ENCODE measurements around the gene TMED9. TPM values are rescaled to one million over a fixed set of nuclear protein-coding genes. Genes with fewer than 3 reads are reported as not detected.
"Not testable (repeated sequence)": the region's sequence is repeated elsewhere in the genome, so short reads cannot be mapped to it uniquely, and the experiment has no call there.

Gene TMED9
- total RNA-seq, 1 donor from 2014 or later = 174 TPM

- H3K4me1 Mint-ChIP-seq (ENCODE audit: low read depth) = no peaks in the 10 kb centered on the region
- H3K27ac Mint-ChIP-seq = no peak overlapping the region
- no peak for DNase-seq (ENCODE audit: low spot score)
- H3K9me3 Mint-ChIP-seq = no peaks in the 10 kb centered on the region
- no peaks in the 10 kb centered on the region for H3K27me3 Mint-ChIP-seq (ENCODE audit: insufficient read depth)
- intact Hi-C loops (cut with micrococcal nuclease) = no loop called here
- H3K4me3 Mint-ChIP-seq = no peak overlapping the region
- peaks cover 7% of the 10 kb centered on the region for H3K36me3 Mint-ChIP-seq (ENCODE audit: low read depth)
Measured at GRCh38 chr5:177610131-177610769, 18.2 kb downstream of the TMED9 start.

- intact Hi-C loops (cut with micrococcal nuclease) = no loop called here
- no peak for DNase-seq (ENCODE audit: low spot score)
- Mint-ChIP-seq H3K27me3 (ENCODE audit: insufficient read depth) (no peaks in the 10 kb centered on the region), H3K36me3 (ENCODE audit: low read depth) (peaks cover 7% of the 10 kb centered on the region), H3K4me3 (no peak overlapping the region), H3K4me1 (ENCODE audit: low read depth) (no peaks in the 10 kb centered on the region), H3K9me3 (no peaks in the 10 kb centered on the region), H3K27ac (no peak overlapping the region)
Measured at GRCh38 chr5:177610770-177611445, 18.9 kb downstream of the TMED9 start.

- no peak for DNase-seq (ENCODE audit: low spot score)
- H3K4me3 Mint-ChIP-seq = no peak overlapping the region
- H3K36me3 Mint-ChIP-seq (ENCODE audit: low read depth) = peaks cover 9% of the 10 kb centered on the region
- no peaks in the 10 kb centered on the region for H3K9me3 Mint-ChIP-seq
- H3K27ac Mint-ChIP-seq = no peak overlapping the region
- no peaks in the 10 kb centered on the region for H3K27me3 Mint-ChIP-seq (ENCODE audit: insufficient read depth)
- intact Hi-C loops (cut with micrococcal nuclease) = no loop called here
- H3K4me1 Mint-ChIP-seq (ENCODE audit: low read depth) = no peaks in the 10 kb centered on the region
Measured at GRCh38 chr5:177611446-177612214, 19.6 kb downstream of the TMED9 start.

GRCh38 chr5:177612215-177612673, 20.2 kb downstream of the TMED9 start:
- no peak overlapping the region for H3K27ac Mint-ChIP-seq
- H3K27me3 Mint-ChIP-seq (ENCODE audit: insufficient read depth) = no peaks in the 10 kb centered on the region
- no peaks in the 10 kb centered on the region for H3K9me3 Mint-ChIP-seq
- peaks cover 9% of the 10 kb centered on the region for H3K36me3 Mint-ChIP-seq (ENCODE audit: low read depth)
- no peak for DNase-seq (ENCODE audit: low spot score)
- no peak overlapping the region for H3K4me3 Mint-ChIP-seq
- intact Hi-C loops (cut with micrococcal nuclease) = no loop called here
- no peaks in the 10 kb centered on the region for H3K4me1 Mint-ChIP-seq (ENCODE audit: low read depth)

- peaks cover 42% of the 10 kb centered on the region for H3K36me3 Mint-ChIP-seq (ENCODE audit: low read depth)
- intact Hi-C loops (cut with micrococcal nuclease) = no loop called here
Measured at GRCh38 chr5:177620560-177620959, 28.6 kb downstream of the TMED9 start.

GRCh38 chr5:177624172-177624571, 32.2 kb downstream of the TMED9 start:
- peaks cover 29% of the 10 kb centered on the region for H3K36me3 Mint-ChIP-seq (ENCODE audit: low read depth)
- H3K27me3 Mint-ChIP-seq (ENCODE audit: insufficient read depth); H3K4me1 Mint-ChIP-seq (ENCODE audit: low read depth); H3K9me3 Mint-ChIP-seq; intact Hi-C loops (cut with micrococcal nuclease); DNase-seq (ENCODE audit: low spot score); H3K4me3 Mint-ChIP-seq; H3K27ac Mint-ChIP-seq: not testable (repeated sequence)

More at GRCh38 chr5:177620560-177620959, 28.6 kb downstream of the TMED9 start:
- Mint-ChIP-seq H3K27me3 (ENCODE audit: insufficient read depth) (no peaks in the 10 kb centered on the region), H3K9me3 (no peaks in the 10 kb centered on the region), H3K4me1 (ENCODE audit: low read depth) (no peaks in the 10 kb centered on the region), H3K4me3 (no peak overlapping the region), H3K27ac (no peak overlapping the region)
- no peak for DNase-seq (ENCODE audit: low spot score)

GRCh38 chr5:177630186-177630585, 38.2 kb downstream of the TMED9 start:
- intact Hi-C loops (cut with micrococcal nuclease); H3K9me3 Mint-ChIP-seq; H3K4me3 Mint-ChIP-seq; H3K27ac Mint-ChIP-seq; H3K27me3 Mint-ChIP-seq (ENCODE audit: insufficient read depth); H3K4me1 Mint-ChIP-seq (ENCODE audit: low read depth); DNase-seq (ENCODE audit: low spot score): not testable (repeated sequence)
- peaks cover 12% of the 10 kb centered on the region for H3K36me3 Mint-ChIP-seq (ENCODE audit: low read depth)

- H3K4me1 Mint-ChIP-seq (ENCODE audit: low read depth); H3K36me3 Mint-ChIP-seq (ENCODE audit: low read depth); H3K4me3 Mint-ChIP-seq; H3K27me3 Mint-ChIP-seq (ENCODE audit: insufficient read depth); DNase-seq (ENCODE audit: low spot score); intact Hi-C loops (cut with micrococcal nuclease); H3K27ac Mint-ChIP-seq: not testable (repeated sequence)
- peaks cover 19% of the 10 kb centered on the region for H3K9me3 Mint-ChIP-seq
Measured at GRCh38 chr5:177634912-177635311, 42.9 kb downstream of the TMED9 start.

GRCh38 chr5:177645462-177645861, 53.5 kb downstream of the TMED9 start:
- Mint-ChIP-seq H3K36me3 (ENCODE audit: low read depth) (peaks cover 25% of the 10 kb centered on the region), H3K9me3 (peaks cover 13% of the 10 kb centered on the region)
- H3K4me3 Mint-ChIP-seq; intact Hi-C loops (cut with micrococcal nuclease); H3K27ac Mint-ChIP-seq; H3K4me1 Mint-ChIP-seq (ENCODE audit: low read depth); H3K27me3 Mint-ChIP-seq (ENCODE audit: insufficient read depth); DNase-seq (ENCODE audit: low spot score): not testable (repeated sequence)

Other genes starting within 250 kb of the TMED9 start
- gene LMAN2, start 240.5 kb upstream of the TMED9 start, total RNA-seq = 108 and 118 TPM in 2 replicates
- gene RGS14, start 234.3 kb upstream of the TMED9 start, total RNA-seq = 37.8 and 41.3 TPM in 2 replicates
- 0.26 TPM in 1 of 2 replicates, not detected in the other for gene SLC34A1, start 207.8 kb upstream of the TMED9 start, total RNA-seq
- gene PFN3, start 191.5 kb upstream of the TMED9 start, total RNA-seq = not detected in 2 replicates
- gene F12, start 182.6 kb upstream of the TMED9 start, total RNA-seq = 1.3 and 2.2 TPM in 2 replicates
- 122 and 132 TPM in 2 replicates for gene GRK6, start 165.5 kb upstream of the TMED9 start, total RNA-seq
- gene PRR7, start 145.4 kb upstream of the TMED9 start, total RNA-seq = 10.3 and 11.2 TPM in 2 replicates
- 13.1 and 14.4 TPM in 2 replicates for gene DBN1, start 118.6 kb upstream of the TMED9 start, total RNA-seq
- 49.2 and 49.9 TPM in 2 replicates for gene PDLIM7, start 94.6 kb upstream of the TMED9 start, total RNA-seq
- 3.7 and 5.0 TPM in 2 replicates for gene DOK3, start 82.4 kb upstream of the TMED9 start, total RNA-seq
- 151 and 166 TPM in 2 replicates for gene DDX41, start 75.2 kb upstream of the TMED9 start, total RNA-seq
- gene FAM193B, start 37.6 kb upstream of the TMED9 start, total RNA-seq = 70.9 and 79.4 TPM in 2 replicates
- gene B4GALT7, start 7.9 kb downstream of the TMED9 start, total RNA-seq = 27.7 and 28.4 TPM in 2 replicates
- 6.3 and 6.5 TPM in 2 replicates for gene FAM153A, start 190.7 kb downstream of the TMED9 start, total RNA-seq